ELF-1 (cell line): ENCODE results near the gene ZC3H18.

ENCODE experiments used
- DNase-seq: peaks from one replicate; pipeline ENCODE4 v3.0.0-alpha.2; 2016; ENCODE audit warnings: low read depth, low spot score

Gene ZC3H18

DNA sequence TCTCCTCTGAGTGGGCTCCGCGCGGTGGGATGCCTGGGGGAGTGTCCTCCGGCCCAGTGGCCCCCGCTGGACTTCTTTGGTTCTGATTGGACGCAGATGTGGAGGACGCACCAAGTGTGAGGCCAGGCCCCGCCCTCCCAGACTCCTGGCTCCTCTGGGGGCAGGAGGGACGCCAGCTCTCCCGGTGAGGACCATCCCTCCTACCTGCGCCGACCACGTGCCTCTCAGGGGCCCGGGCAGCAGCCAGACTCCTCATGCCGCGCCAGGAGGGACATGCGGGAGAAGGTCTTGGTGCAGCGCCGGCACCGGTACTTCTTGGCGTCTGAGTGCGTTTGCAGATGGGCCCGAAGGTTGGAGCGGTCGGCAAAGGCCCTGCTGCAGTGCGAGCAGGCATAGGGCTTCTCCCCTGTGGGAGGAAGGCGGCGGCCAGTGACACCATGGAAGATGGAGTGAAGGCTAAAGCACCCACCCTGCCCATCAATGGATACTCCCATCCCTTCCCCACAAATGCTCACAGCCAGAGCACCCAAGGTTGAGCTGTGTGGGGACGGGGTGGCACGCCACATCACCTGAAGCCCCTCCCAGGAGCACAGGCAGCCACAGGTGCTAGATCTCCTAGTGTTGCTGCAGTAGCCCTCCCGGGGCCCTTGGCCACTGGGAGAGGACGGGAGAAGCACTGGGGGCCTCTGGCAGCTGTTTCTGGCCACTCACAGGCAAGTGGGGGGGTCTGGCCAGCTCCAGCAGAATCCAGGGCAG is 108.2 kb downstream of the ZC3H18 start:
- DNase-seq: peak; percentile 47

DNA sequence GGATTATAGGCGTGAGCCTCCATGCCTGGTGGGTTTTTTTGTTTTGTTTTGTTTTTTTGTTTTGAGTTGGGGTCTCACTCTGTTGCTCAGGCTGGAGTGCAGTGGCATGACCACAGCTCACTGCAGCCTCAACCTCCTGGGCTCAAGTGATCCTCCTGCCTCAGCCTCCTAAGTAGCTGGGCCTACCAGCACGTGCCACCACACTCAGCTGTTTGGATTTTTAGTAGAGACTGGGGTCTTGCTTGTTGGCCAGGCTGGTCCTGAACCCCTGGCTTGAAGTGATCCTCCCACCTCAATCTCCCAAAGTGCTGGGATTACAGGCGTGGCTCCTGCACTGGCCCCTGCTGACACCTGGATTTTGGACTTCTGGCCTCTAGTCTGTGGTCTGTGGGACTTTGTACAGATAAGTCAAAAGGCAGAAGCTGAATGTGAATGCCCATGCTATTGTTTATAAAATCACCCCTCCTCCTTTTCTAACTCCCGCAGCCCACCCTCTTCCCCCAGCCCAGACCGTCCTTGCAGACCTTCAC is 110.4 kb downstream of the ZC3H18 start:
- DNase-seq: no peak

DNA sequence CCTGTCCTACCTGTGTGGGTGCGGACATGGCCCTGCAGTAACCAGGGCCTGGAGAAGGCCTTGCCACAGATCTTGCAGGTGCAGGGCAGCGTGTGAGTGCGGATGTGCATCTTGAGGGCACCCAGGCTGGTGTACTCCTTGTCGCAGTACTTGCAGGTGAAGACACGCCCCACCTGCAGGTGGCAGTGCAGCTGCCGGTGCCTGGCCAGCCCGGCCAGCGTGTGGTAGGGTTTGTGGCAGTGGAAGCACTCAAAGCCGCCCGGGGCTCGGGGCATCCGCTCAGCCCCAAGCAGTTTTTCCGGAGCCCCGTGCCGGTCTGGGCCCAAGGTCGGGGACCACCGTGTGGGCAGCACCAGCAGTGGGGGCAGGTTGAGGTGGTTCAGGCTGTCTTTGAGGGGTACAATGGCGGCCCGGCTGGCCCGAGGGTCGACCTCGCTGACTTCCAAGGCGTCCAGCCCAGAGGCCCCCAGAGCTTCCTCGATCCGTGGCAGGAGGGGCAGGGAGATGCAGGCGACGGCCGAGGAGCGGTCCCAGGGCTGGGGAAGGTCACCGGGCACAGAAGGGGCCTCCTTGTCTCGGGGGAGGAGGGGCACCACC is 111.0 kb downstream of the ZC3H18 start:
- peak; percentile 72 for DNase-seq
